Cardiac ventricle fibroblast (primary cell): ENCODE data around the gene PABPN1. TPM values are rescaled to one million over a fixed set of nuclear protein-coding genes. Genes with fewer than 3 reads are reported as not detected.

Source experiments
- total RNA-seq: library from RNA; depleted of rRNA; stranded (reverse); fragments of >200 nt; gene quantifications from 2 replicates; pipeline ENCODE4 v1.2.3, GENCODE V29; 2015

Gene PABPN1, protein sequence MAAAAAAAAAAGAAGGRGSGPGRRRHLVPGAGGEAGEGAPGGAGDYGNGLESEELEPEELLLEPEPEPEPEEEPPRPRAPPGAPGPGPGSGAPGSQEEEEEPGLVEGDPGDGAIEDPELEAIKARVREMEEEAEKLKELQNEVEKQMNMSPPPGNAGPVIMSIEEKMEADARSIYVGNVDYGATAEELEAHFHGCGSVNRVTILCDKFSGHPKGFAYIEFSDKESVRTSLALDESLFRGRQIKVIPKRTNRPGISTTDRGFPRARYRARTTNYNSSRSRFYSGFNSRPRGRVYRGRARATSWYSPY
- total RNA-seq: 31.1 and 35.1 TPM in 2 replicates

DNA sequence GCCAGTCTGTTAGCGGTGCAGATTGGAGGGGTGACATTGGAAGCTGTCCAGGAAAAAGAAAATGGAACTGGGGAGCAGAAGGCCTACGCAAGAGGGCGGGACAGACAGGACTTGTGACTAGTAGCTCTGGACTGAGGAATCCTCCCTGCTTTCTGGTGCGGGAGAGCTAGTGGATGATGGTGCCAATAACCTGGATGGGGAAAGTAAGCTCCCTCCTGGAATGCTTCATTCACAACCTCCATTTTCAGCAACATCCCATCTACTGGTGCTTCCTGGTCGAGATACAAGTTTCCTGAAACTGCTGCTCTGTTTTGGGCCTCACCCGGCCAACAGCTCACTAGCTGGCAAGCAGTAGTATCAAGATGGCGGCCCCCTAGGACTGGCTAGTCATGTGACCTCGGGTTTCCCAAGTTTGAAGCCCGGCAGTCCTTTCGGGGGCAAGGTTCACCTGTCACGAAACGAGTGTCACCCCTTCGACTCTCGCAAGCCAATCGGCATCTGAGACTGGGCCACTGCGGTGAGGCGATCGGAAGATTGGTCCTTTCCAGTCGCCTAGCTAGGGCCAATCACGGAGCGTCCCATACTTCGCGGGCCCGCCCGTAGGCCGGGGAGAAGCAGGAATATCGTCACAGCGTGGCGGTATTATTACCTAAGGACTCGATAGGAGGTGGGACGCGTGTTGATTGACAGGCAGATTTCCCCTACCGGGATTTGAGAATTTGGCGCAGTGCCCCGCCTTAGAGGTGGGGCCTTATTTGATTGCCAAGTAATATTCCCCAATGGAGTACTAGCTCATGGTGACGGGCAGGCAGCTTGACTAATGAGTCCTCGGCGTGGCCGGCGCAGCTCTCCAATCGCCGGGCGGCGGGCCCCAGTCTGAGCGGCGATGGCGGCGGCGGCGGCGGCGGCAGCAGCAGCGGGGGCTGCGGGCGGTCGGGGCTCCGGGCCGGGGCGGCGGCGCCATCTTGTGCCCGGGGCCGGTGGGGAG is at the start of gene PABPN1:
PABPN1 (plus strand) TSS at position 874 of the 988 bp plus-strand sequence; CDS start at position 887, 13 bp downstream.

DNA sequence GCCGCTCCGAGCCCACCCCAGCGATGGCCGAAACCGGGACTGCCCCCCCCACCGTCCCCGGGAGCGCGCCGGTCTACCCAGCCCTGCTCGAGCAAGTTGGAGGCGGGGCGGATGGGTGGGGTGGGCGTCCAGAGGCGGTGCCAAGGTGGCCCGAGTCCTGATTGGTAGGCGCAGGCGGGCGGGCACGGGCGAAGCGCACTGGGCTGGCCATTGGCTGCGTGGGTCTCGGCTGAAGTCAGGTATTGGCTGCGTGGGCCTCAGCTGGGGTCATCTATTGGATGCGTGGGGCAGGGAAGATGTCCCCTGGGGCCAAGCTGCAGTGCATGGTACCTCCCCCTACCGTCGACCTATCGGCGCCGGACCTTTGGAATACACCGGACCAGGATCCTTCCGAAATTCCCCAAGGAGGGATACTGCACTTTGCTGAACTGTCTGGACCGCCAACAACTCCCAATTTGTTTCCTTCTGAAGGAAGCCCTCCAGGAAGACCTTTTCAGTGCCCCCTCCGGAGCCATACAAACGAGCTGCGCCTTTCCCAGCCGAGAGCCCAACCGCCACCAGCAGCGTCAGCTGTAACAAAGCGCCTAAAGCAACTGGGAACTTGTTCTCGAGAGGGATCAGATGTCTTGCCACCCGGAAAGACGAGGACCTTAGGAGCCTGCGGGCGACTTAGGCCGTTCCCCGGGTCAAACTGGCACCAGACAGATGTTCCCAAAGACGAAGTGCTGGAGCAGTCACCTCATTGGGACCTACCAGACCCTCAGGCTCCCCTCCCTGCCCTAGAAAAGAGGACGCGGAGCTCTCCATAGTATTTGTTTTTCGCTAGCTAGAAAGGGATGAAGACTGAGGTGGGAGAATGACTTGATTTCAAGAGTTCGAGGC is 35.0 kb upstream of the PABPN1 start, which contains the start of gene HOMEZ:
HOMEZ (minus strand) TSS at position 113 of the 882 bp plus-strand sequence. CDS start 180 bp downstream, outside the sequence.

DNA sequence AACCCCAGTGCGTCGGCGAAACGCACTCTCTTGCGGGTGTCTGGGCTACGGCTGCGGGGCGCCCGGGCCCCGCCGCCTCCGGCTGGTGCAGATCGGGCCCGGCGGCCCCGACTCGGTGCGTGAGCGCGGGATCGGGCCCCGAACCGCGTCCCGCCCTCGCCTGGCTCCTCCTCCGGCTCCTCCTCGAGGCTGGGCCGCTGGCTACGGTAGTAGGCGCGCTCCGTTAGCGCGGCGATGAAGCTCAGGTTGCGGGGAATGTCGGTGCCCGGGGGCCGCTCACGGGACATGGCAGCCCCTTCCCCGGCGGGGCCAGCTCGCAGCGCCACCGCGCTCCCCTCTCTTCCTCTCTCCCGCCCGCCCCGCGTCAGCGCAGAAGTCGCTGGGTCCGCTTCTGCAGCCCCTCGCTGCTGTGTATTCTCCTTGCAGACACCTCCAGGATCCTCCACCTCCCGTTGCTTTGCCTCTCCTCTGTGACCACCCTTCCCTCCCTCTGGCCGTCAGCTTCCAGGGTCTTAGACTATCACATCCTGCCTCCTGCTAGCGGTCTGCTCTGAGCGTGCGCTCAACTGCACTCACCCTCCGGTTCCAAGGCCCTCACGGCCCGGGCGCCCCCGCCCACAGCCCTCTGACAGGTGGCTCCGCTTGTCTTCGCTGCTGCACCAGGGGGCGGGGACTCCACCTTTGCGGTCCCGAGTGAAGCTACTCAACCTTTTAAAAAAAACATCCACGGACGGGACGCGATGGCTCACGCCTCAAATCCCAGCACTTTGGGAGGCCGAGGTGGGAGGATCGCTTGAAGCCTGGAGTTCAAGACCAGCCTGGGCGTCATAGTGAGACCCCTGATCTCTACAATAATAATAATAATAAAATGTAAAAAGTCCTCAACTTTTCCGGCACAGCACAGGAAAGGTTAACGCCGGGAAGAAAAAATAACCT is 18.7 kb upstream of the PABPN1 start, which contains the start of gene PPP1R3E:
PPP1R3E (minus strand) TSS at position 570 of the 936 bp plus-strand sequence; CDS start at position 287, 283 bp downstream.

DNA sequence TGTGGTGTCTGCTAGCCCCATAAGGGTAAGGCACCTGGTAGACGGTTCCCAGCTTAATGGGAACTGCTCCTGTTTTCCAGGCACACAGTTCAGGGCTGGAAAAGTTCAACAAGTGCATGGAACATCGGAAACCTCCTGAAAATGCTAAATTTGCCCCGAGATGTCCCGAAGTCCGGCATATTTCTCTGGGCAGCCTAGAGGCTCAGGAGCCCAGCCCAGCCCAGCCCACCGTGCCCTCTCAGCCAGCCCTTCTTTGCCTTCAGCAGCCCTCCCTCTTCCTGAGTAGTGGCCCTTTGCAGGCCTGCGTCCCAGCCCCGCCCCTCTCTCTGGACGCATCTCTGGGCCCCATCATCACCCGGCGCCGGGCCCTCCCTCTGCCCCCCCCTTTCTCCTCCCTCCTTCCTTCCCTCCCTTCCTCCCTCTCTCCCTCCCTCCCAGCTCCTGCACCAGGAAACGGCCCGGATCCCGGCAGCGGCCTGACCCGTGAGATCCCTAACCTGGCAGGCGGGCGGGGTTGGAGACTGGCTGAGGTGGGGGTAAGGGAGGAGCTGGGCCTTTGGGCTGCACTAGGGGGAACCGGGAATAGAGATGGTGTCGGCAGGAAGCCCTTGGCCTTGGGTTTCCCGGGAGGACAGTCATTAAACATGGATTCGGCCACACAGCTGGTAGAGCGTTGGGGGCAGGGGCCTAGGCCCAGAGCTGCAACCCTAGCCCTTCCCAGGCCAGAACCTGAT is 14.7 kb upstream of the PABPN1 start, which contains the start of gene BCL2L2:
BCL2L2 (plus strand) TSS at position 422 of the 734 bp plus-strand sequence. CDS start 935 bp downstream, outside the sequence.

DNA sequence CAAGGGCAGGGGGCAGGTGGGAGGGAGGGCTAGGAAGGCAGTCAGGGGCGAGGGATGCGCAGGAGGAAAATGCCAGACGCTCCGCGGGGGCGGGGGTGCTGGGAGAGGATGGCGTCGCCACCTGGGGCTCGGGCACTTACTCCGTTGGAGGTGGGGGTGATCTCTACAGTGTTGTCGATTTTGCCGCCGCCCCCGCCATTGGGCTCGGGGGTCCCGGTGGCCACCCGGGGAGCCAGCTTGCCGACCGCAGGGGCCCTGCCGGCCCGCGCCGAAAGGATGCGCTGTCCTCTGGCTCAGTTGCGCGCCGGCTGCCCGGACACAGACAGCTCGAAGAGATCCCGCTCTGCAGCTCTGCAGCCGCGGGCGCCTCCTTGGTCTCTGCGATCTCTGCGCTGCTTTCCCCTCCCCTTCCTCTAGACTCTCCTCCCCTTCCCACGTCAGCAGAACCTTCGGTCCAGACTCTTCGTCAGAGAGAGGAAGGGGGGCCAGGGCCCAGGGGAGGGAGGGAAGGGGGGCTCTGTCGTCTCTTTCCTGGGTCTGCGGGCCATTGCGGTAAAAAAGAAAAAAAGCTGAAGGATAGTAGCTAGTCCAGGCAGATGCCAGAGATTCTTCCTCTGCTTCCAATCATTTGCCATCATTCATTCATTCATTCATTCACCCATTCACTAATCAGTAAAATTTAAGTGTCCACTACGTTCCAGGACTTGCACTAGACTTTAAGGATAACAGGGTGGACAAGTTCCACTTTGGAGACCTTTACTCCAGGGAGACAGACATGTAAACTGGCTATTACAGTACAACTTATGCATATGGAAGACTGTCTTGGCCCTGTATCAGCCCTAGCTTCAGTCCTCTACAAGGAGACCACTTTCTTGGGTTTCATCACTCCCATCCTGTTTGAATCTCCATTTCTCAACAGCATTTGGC is 31.5 kb downstream of the PABPN1 start, which contains the start of gene SLC22A17:
SLC22A17 (minus strand) TSS at position 382 of the 927 bp plus-strand sequence.

DNA sequence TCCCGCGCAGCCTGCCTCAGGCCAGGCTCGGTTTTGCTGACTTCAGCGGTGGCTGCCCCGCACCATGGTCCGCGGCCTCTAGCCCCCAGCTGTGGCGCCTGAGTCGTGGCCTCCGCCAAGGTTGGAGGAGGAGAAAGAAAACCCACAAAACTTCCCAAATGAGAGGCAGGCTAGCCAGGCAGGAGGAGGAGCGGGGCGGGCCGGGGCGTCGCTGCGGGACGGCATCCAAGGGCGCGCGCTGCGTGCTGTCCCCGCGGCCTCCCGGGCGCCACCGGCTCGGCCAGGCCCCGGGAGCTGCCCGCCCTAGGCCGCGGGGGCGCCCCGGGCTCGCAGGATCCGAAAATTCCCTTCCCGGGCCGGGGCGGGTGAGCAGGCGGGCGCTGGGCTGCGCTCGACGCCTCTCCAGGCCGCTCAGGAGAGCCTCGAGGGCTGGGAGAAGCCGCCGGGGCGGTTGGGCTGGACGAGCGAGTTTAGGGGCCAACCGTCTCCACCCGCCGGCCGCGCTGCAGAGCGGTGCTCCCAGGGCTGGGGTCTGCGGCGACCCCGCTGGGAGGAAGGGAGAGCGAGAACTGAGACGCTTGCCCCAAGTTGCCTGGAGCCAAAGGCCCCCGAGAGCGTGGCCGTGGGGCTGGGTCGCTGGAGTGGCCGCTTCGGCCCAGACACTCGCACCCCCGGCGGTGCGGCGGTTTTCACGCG is 43.9 kb downstream of the PABPN1 start, which contains the start of gene EFS:
EFS (minus strand) TSS at position 137 of the 696 bp plus-strand sequence. CDS start 147 bp downstream, outside the sequence.

DNA sequence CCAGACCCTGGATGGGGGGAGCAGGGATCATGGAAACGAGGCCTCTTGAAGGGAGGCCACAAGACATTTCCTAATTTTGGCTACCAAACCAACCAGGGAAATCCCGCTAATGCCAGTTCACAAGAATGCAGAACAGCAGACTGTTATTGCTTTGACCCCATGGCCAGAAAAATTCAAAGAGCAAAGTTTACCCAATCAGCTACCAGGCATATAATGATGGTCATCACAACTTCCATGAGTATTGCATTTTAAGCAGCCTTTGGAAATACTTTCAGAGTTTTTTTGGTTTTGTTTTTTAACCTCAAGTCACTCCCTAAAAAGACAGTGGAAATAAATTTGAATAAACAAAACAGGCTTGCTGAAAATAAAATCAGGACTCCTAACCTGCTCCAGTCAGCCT is 51.3 kb downstream of the PABPN1 start, which contains the start of gene IL25:
IL25 (plus strand) TSS at position 301 of the 400 bp plus-strand sequence.

Other genes with a start within 250 kb of the PABPN1 start
- gene ACIN1, start 226.3 kb upstream of the PABPN1 start, total RNA-seq: 55.4 and 67.2 TPM in 2 replicates
- gene C14orf119, start 226.0 kb upstream of the PABPN1 start, total RNA-seq: 41.1 and 52.5 TPM in 2 replicates
- 0.69 and 0.83 TPM in 2 replicates for gene CIROP, start 216.5 kb upstream of the PABPN1 start, total RNA-seq
- not detected in 2 replicates for gene CEBPE, start 202.2 kb upstream of the PABPN1 start, total RNA-seq
- 11.2 and 13.9 TPM in 2 replicates for gene SLC7A8, start 137.8 kb upstream of the PABPN1 start, total RNA-seq
- not detected in 2 replicates for gene RNF212B, start 83.5 kb upstream of the PABPN1 start, total RNA-seq
- 6.7 and 8.2 TPM in 2 replicates for gene HOMEZ, start 35.3 kb upstream of the PABPN1 start, total RNA-seq
- 4.9 and 9.9 TPM in 2 replicates for gene PPP1R3E, start 18.6 kb upstream of the PABPN1 start, total RNA-seq
- 10.2 and 11.8 TPM in 2 replicates for gene BCL2L2, start 14.6 kb upstream of the PABPN1 start, total RNA-seq
- 26.1 and 33.0 TPM in 2 replicates for gene SLC22A17, start 31.4 kb downstream of the PABPN1 start, total RNA-seq
- 6.7 and 8.9 TPM in 2 replicates for gene EFS, start 43.7 kb downstream of the PABPN1 start, total RNA-seq
- not detected in 2 replicates for gene IL25, start 51.4 kb downstream of the PABPN1 start, total RNA-seq
- not detected in 2 replicates for gene CMTM5, start 55.6 kb downstream of the PABPN1 start, total RNA-seq
- gene MYH6, start 86.8 kb downstream of the PABPN1 start, total RNA-seq: not detected in 2 replicates
- not detected in 2 replicates for gene MYH7, start 114.2 kb downstream of the PABPN1 start, total RNA-seq
- 18.8 and 30.0 TPM in 2 replicates for gene NGDN, start 148.2 kb downstream of the PABPN1 start, total RNA-seq
- 0.44 TPM in 1 of 2 replicates, not detected in the other for gene ZFHX2, start 230.3 kb downstream of the PABPN1 start, total RNA-seq
- 12.8 and 18.7 TPM in 2 replicates for gene THTPA, start 234.8 kb downstream of the PABPN1 start, total RNA-seq
- 10.6 and 22.3 TPM in 2 replicates for gene AP1G2, start 246.3 kb downstream of the PABPN1 start, total RNA-seq